ENCODE results near the gene DMBT1.

- TF ChIP-seq, protein P1, sequence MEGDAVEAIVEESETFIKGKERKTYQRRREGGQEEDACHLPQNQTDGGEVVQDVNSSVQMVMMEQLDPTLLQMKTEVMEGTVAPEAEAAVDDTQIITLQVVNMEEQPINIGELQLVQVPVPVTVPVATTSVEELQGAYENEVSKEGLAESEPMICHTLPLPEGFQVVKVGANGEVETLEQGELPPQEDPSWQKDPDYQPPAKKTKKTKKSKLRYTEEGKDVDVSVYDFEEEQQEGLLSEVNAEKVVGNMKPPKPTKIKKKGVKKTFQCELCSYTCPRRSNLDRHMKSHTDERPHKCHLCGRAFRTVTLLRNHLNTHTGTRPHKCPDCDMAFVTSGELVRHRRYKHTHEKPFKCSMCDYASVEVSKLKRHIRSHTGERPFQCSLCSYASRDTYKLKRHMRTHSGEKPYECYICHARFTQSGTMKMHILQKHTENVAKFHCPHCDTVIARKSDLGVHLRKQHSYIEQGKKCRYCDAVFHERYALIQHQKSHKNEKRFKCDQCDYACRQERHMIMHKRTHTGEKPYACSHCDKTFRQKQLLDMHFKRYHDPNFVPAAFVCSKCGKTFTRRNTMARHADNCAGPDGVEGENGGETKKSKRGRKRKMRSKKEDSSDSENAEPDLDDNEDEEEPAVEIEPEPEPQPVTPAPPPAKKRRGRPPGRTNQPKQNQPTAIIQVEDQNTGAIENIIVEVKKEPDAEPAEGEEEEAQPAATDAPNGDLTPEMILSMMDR (IDR thresholded peaks at IDR 0.05), result no peak
- TF ChIP-seq POLR2A (IDR thresholded peaks at IDR 0.05), result no peak
- no peak for TF ChIP-seq EP300 (IDR thresholded peaks at IDR 0.05)
Measured at GRCh38 chr10:122657255-122657654, 96.7 kb downstream of the DMBT1 start.

Data from stomach (tissue), 4 donors.